ENCODE measurements around the gene PLBD2. TPM values are rescaled to one million over a fixed set of nuclear protein-coding genes. Genes with fewer than 3 reads are reported as not detected.

The PLBD2 gene
- total and polyA plus RNA-seq, 9 of the 15 experiments (the other 6 are each of a cell fraction or from before 2014, with no cell fraction given), result 2.4 to 37.4 (median 6.0) TPM

GRCh38 chr12:113358381-113359132, at the start of gene PLBD2 (continued):
- TF ChIP-seq, protein P1, sequence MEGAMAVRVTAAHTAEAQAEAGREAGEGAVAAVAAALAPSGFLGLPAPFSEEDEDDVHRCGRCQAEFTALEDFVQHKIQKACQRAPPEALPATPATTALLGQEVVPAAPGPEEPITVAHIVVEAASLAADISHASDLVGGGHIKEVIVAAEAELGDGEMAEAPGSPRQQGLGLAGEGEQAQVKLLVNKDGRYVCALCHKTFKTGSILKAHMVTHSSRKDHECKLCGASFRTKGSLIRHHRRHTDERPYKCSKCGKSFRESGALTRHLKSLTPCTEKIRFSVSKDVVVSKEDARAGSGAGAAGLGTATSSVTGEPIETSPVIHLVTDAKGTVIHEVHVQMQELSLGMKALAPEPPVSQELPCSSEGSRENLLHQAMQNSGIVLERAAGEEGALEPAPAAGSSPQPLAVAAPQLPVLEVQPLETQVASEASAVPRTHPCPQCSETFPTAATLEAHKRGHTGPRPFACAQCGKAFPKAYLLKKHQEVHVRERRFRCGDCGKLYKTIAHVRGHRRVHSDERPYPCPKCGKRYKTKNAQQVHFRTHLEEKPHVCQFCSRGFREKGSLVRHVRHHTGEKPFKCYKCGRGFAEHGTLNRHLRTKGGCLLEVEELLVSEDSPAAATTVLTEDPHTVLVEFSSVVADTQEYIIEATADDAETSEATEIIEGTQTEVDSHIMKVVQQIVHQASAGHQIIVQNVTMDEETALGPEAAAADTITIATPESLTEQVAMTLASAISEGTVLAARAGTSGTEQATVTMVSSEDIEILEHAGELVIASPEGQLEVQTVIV (CRISPR knock-in tag; IDR thresholded peaks at IDR 0.05; ENCODE audit: borderline replicate concordance), result no peak
- no peak for TF ChIP-seq CCAR2 (IDR thresholded peaks at IDR 0.05; ENCODE audit: low read depth, low read length)
- no peak for TF ChIP-seq SAFB2 (IDR thresholded peaks at IDR 0.05; ENCODE audit: borderline replicate concordance, low read depth, low read length, severe bottlenecking)
- no peak for TF ChIP-seq PRMT5 (CRISPR knock-in tag; IDR thresholded peaks at IDR 0.05)
- TF ChIP-seq ZNF124 (CRISPR knock-in tag; IDR thresholded peaks at IDR 0.05), result no peak
- TF ChIP-seq, protein P2, sequence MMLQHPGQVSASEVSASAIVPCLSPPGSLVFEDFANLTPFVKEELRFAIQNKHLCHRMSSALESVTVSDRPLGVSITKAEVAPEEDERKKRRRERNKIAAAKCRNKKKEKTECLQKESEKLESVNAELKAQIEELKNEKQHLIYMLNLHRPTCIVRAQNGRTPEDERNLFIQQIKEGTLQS (IDR thresholded peaks at IDR 0.05), result no peak
- TF ChIP-seq, protein P2 (CRISPR knock-in tag; conservative IDR thresholded peaks at IDR 0.05), result no peak
- no peak for TF ChIP-seq RBM39 (optimal IDR thresholded peaks at IDR 0.05; ENCODE audit: low read depth, low read length)
- no peak for TF ChIP-seq CEBPG (CRISPR knock-in tag; IDR thresholded peaks at IDR 0.05)
- no peak for TF ChIP-seq CEBPG (tag; conservative IDR thresholded peaks at IDR 0.05 in 1 of 2, IDR thresholded peaks at IDR 0.05 in 1 of 2)
- TF ChIP-seq LARP7 (IDR thresholded peaks at IDR 0.05), result no peak
- no peak for TF ChIP-seq RBM34 (IDR thresholded peaks at IDR 0.05; ENCODE audit: borderline replicate concordance, insufficient read depth, low read length)
- peak; percentile 96 for TF ChIP-seq ZNF384 (IDR thresholded peaks at IDR 0.05; ENCODE audit: low read depth, low read length)
- no peak for TF ChIP-seq ZNF175 (CRISPR knock-in tag; IDR thresholded peaks at IDR 0.05; ENCODE audit: low read depth)
- TF ChIP-seq ZNF121 (CRISPR knock-in tag; conservative IDR thresholded peaks at IDR 0.05), result no peak
- no peak for TF ChIP-seq STAG1 (CRISPR knock-in tag; IDR thresholded peaks at IDR 0.05; ENCODE audit: borderline replicate concordance)
- no peak for TF ChIP-seq HDAC2 (IDR thresholded peaks at IDR 0.05)
- TF ChIP-seq, protein P3, sequence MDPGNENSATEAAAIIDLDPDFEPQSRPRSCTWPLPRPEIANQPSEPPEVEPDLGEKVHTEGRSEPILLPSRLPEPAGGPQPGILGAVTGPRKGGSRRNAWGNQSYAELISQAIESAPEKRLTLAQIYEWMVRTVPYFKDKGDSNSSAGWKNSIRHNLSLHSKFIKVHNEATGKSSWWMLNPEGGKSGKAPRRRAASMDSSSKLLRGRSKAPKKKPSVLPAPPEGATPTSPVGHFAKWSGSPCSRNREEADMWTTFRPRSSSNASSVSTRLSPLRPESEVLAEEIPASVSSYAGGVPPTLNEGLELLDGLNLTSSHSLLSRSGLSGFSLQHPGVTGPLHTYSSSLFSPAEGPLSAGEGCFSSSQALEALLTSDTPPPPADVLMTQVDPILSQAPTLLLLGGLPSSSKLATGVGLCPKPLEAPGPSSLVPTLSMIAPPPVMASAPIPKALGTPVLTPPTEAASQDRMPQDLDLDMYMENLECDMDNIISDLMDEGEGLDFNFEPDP (CRISPR knock-in tag; IDR thresholded peaks at IDR 0.05), result no peak
- TF ChIP-seq, protein P4, sequence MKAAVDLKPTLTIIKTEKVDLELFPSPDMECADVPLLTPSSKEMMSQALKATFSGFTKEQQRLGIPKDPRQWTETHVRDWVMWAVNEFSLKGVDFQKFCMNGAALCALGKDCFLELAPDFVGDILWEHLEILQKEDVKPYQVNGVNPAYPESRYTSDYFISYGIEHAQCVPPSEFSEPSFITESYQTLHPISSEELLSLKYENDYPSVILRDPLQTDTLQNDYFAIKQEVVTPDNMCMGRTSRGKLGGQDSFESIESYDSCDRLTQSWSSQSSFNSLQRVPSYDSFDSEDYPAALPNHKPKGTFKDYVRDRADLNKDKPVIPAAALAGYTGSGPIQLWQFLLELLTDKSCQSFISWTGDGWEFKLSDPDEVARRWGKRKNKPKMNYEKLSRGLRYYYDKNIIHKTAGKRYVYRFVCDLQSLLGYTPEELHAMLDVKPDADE (conservative IDR thresholded peaks at IDR 0.05; ENCODE audit: control insufficient read depth, low read depth, low read length), result peak; percentile 90
- no peak for TF ChIP-seq ZC3H11A (IDR thresholded peaks at IDR 0.05; ENCODE audit: low read depth, low read length)

Measured in K562 (cell line).